Head of caudate nucleus (tissue), 42 donors: ENCODE measurements around the gene DLGAP4.
"Not testable (repeated sequence)": the region's sequence is repeated elsewhere in the genome, so short reads cannot be mapped to it uniquely, and the experiment has no call there.

Experiments
- DNase-seq, 42 donors: peaks; one replicate each; pipeline versions ENCODE4 v3.0.0 to v3.0.0-alpha.2; 2020 to 2021; ENCODE audit warnings: mixed read lengths in 7 of 42
- intact Hi-C: fragments of 100-400 bp; cut with DNase I; formaldehyde crosslinking; loops from one replicate; pipeline ENCODE4 v1.15.0; 2022

Gene DLGAP4

GRCh38 chr20:36493051-36493800, 187.1 kb downstream of the DLGAP4 start:
- intact Hi-C loops, result no loop called here
- peak in 6 of 42 donors; percentile 38 to 72 (median 48) for DNase-seq

DNA sequence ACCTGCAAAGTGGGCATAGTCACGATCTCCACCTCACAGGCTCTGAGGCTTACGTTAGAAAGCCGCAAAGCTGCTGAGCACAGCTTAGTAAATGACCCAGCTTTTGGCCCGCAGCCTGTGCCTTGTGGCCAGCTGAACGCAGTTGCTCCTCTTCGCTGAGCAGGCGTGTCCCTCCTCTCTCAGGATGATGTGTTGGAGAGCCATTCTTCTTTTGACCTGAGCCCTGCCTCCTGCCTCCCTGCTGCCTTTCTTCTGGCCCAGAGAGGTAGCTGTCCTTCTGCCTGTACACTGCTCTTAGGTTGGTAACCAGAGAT, 187.6 kb downstream of the DLGAP4 start:
- DNase-seq, result peak in 29 of 42 donors; percentile 24 to 76 (median 50)
- intact Hi-C loops, result no loop called here

DNA sequence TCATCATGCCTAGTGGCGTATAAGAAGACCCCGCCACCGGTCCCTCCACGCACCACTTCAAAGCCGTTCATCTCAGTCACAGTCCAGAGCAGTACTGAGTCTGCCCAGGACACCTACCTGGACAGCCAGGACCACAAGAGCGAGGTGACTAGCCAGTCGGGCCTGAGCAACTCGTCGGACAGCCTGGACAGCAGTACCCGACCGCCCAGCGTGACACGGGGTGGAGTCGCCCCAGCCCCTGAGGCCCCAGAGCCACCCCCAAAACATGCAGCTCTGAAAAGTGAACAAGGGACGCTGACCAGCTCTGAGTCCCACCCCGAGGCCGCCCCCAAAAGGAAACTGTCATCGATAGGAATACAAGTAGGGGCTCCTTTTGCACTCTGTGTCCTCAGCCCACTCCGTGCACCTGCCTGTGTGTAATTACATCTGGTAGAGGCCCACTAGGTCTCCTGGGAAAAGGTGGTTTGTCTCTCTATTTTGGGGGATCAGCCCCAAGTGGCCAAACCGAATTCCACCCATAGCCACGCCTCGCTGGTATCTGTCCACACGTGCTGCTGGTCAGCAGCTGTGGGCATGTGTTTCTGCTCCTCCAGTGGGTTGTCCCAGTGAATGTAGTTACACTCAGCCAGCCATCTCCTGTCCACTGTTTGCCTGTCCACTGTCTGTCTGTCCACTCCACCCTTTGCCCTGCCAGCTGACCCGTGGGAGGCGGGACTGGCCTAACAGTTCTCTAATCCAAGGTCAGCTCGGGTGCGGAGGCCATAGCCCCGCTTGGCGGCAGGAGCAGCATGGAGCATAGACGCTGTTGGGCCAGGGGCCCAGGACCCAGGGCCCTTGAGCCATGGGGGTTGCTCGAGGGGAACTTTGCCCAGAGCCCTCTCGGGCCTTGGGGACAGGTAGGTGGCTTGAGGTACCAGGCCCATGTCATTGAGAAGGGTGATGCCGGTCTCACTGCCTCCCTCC, 190.8 kb downstream of the DLGAP4 start:
- DNase-seq, result no peak
- intact Hi-C loops, result no loop called here

DNA sequence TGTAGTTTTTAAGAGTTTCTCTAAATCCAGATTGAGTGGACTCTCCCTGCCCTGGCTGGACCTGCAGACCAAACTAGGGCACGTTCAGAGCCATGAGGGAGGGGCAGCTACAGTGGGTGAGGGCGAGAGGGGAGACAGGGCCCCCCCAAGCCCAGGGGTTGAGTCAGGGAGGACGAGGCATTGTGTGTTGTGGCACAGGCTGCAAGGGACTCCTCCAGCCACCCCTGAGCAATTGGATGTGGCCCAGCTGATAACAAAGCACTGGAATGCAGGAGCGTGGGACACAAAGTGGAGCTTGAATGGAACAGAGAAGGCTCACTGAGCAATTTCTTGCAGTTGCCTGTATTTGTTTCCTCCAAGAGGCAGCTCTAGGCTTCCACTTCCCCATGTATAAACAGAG, 191.7 kb downstream of the DLGAP4 start:
- intact Hi-C loops, result no loop called here
- no peak for DNase-seq

GRCh38 chr20:36498386-36499179, 192.4 kb downstream of the DLGAP4 start:
- DNase-seq, result no peak
- intact Hi-C loops, result no loop called here

- DNase-seq, result no peak
- intact Hi-C loops, result no loop called here
These were observed 193.1 kb downstream of the DLGAP4 start for GRCh38 chr20:36499211-36499610.

- no peak for DNase-seq
- intact Hi-C loops, result no loop called here
These were observed 193.8 kb downstream of the DLGAP4 start for GRCh38 chr20:36499723-36500501.

DNA sequence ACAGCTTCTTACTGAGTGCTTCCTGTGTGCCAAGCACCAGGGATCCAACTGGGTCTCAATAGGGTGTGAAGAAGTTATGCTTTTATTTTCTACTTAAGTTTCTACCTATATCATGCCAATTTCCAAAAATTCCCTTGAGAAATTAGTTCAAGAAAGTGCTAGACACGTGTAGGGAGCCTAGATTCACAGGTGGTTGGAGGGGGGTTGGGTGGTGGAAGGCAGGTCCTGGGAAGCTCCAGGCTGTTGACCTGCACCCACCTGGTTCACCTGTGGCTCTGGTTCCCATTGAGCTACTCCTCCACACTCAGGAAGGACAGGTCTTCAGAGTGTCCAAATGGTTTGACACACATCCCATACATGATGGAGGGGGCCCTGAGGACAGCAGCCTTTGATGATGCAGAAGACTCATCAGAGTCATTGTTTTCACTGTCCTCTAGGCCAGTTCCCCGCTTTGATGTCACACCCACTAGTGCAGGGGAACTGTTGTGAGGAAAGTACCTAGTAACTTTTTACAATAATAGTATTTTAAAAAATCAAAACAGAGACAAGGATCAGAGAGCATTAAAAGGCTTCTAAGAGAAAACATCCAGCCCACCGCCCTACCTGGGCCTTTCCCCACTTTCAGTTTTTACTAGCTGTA, 195.3 kb downstream of the DLGAP4 start:
- DNase-seq, result no peak
- intact Hi-C loops, result no loop called here

- intact Hi-C loops, result no loop called here
These were observed 198.2 kb downstream of the DLGAP4 start for GRCh38 chr20:36504295-36504694.

DNA sequence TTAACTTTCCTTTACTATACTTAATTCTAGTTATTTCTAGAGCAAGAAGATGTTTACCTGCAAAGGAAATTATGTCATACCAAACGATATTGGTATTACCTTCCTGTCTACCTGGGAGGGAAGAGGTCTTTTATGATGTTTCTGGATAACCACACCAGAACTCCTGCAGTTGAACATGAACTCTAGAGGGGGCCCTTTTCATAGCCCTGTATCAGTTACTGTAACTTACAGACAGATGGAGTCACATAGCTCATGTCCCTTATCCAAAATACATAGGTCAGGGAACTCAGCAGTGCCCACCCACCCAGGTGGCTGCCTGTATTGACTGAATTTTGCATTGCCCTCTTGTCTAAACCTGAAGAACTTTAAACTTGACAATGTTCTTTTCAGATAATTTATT, 200.1 kb downstream of the DLGAP4 start:
- intact Hi-C loops, result no loop called here
- DNase-seq, result no peak

More at GRCh38 chr20:36504295-36504694, 198.2 kb downstream of the DLGAP4 start:
- DNase-seq, result no peak

- no peak for DNase-seq
- intact Hi-C loops, result no loop called here
These were observed 201.6 kb downstream of the DLGAP4 start for GRCh38 chr20:36507746-36508145.

- intact Hi-C loops, result no loop called here
- DNase-seq, result peak in 1 of 42 donors; percentile 5
These were observed 213.0 kb downstream of the DLGAP4 start for GRCh38 chr20:36519012-36519719.

GRCh38 chr20:36519944-36520343, 213.8 kb downstream of the DLGAP4 start:
- intact Hi-C loops, result no loop called here
- no peak for DNase-seq

DNA sequence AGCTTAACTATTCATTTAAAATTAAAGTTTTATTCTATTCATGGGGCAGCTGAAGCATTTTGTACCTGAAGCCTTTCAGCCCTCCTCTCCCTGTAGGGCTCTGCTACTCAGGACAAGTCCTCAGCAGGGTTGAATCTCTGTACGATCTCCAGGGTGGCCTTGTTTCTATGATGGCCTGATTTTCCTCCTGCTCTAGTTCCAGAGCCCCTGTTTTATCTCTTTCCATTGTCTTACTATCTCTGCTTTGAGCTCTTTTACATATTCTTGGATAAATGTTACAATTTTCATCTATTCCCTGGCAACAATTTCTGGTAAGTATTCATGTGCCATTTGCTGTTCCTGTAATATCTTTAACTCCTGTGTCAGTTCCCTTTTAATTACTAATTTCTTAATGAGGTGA, 215.4 kb downstream of the DLGAP4 start:
- DNase-seq, result peak in 1 of 42 donors; percentile 7
- intact Hi-C loops, result no loop called here

GRCh38 chr20:36522412-36522811, 216.3 kb downstream of the DLGAP4 start:
- DNase-seq, result peak in 1 of 42 donors; percentile 22
- intact Hi-C loops, result not testable (repeated sequence)

DNA sequence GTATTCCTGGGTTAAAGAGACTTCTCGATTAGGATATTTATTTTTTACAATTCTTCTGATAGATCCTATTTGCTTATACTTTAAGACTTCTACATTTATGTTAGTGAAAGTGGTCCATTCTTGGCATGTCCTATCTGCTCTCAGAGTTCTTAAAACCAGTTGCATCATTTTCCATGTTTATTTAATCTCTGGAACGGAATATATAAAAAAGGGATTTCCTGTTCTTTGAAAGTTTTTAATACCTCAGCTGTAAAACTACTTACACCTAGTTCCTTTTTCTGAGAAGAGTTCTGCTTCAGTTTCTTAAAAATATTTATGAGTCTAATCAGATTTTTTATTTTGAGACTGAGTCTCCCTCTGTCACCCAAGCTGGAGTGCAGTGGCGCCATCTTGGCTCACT, 217.2 kb downstream of the DLGAP4 start:
- intact Hi-C loops, result no loop called here
- DNase-seq, result no peak

GRCh38 chr20:36525620-36526365, 219.7 kb downstream of the DLGAP4 start:
- DNase-seq, result peak in 1 of 42 donors; percentile 16
- intact Hi-C loops, result no loop called here
